GM12874 (cell line): ENCODE results near the gene DDX3X.

ENCODE experiments used
- CTCF ChIP-seq: IDR thresholded peaks from 2 replicates; pipeline ENCODE4 v1.5.1; 2011; ENCODE audit warnings: low read depth, mild to moderate bottlenecking, control low read depth, low read length, moderate library complexity; ENCODE audit not compliant: insufficient read depth

DDX3X gene

GRCh38 chrX:41382714-41383645, 49.0 kb downstream of the DDX3X start:
- no peak for TF ChIP-seq CTCF

GRCh38 chrX:41384051-41384705, 50.2 kb downstream of the DDX3X start:
- TF ChIP-seq CTCF, result no peak

GRCh38 chrX:41386222-41386990, 52.4 kb downstream of the DDX3X start:
- no peak for TF ChIP-seq CTCF

- TF ChIP-seq CTCF, result no peak
Measured at GRCh38 chrX:41388543-41388942, 54.6 kb downstream of the DDX3X start.

GRCh38 chrX:41389311-41389888, 55.4 kb downstream of the DDX3X start:
- TF ChIP-seq CTCF, result no peak

GRCh38 chrX:41391606-41392005, 57.6 kb downstream of the DDX3X start:
- TF ChIP-seq CTCF, result no peak

GRCh38 chrX:41394293-41394692, 60.3 kb downstream of the DDX3X start:
- TF ChIP-seq CTCF, result no peak
